ENCODE results near the gene POU5F1. TPM values are rescaled to one million over a fixed set of nuclear protein-coding genes. Genes with fewer than 3 reads are reported as not detected.

Gene POU5F1
- total and polyA plus RNA-seq, 12 donors, result 0.17 to 2.8 (median 1.2) TPM; not detected in 8

DNA sequence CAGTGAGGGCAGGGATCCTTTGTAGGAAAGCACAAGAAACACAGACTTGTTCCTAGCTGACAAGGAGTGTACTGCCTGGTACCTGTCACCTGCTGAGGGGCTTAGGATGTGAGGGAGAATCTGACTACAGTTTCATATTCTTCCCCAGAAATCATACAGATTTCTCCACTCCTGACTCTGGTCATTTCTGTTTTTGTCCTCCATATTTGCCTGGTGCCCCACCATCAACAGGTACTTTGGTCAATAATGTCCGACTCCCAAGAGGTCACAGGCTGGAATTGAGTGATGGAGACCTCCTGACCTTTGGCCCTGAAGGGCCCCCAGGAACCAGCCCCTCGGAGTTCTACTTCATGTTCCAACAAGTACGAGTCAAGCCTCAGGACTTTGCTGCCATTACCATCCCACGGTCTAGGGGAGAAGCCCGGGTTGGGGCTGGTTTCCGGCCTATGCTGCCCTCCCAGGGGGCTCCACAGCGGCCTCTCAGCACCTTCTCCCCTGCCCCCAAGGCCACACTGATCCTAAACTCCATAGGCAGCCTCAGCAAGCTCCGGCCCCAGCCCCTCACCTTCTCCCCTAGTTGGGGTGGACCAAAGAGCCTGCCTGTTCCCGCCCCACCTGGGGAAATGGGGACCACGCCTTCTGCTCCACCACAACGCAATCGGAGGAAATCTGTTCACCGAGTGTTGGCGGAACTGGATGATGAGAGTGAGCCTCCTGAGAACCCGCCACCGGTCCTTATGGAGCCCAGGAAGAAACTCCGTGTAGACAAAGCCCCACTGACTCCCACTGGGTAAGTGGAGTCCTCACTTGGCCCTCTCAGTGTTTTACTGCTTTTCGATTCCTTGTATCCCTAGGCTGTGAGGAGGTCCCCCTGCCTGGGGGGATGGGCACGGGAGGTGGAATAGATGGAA, 9.0 kb downstream of the POU5F1 start:
- WGBS, 4 donors, result 92 to 94% (median 94%) methylated on average over 14 to 19 of the region's 19 CpGs
- TF ChIP-seq POLR2A (IDR thresholded peaks at IDR 0.05), result no peak
- TF ChIP-seq, protein P1, sequence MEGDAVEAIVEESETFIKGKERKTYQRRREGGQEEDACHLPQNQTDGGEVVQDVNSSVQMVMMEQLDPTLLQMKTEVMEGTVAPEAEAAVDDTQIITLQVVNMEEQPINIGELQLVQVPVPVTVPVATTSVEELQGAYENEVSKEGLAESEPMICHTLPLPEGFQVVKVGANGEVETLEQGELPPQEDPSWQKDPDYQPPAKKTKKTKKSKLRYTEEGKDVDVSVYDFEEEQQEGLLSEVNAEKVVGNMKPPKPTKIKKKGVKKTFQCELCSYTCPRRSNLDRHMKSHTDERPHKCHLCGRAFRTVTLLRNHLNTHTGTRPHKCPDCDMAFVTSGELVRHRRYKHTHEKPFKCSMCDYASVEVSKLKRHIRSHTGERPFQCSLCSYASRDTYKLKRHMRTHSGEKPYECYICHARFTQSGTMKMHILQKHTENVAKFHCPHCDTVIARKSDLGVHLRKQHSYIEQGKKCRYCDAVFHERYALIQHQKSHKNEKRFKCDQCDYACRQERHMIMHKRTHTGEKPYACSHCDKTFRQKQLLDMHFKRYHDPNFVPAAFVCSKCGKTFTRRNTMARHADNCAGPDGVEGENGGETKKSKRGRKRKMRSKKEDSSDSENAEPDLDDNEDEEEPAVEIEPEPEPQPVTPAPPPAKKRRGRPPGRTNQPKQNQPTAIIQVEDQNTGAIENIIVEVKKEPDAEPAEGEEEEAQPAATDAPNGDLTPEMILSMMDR (IDR thresholded peaks at IDR 0.05), result no peak
- peaks cover 5 to 13% of the 10 kb centered on the region in 2 donors for H3K4me1 ChIP-seq (replicated peaks in 1 of 2)
- no peak overlapping the region for H3K4me3 ChIP-seq
- no peaks in the 10 kb centered on the region for H3K27me3 ChIP-seq
- H3K27ac ChIP-seq, result no peak overlapping the region
- no peak for DNase-seq
- no peaks in the 10 kb centered on the region for H3K36me3 ChIP-seq (replicated peaks in 1 of 2)
- no peaks in the 10 kb centered on the region for H3K9me3 ChIP-seq (replicated peaks in 1 of 3)
- intact Hi-C loops (cut with DNase I), result no loop called here

DNA sequence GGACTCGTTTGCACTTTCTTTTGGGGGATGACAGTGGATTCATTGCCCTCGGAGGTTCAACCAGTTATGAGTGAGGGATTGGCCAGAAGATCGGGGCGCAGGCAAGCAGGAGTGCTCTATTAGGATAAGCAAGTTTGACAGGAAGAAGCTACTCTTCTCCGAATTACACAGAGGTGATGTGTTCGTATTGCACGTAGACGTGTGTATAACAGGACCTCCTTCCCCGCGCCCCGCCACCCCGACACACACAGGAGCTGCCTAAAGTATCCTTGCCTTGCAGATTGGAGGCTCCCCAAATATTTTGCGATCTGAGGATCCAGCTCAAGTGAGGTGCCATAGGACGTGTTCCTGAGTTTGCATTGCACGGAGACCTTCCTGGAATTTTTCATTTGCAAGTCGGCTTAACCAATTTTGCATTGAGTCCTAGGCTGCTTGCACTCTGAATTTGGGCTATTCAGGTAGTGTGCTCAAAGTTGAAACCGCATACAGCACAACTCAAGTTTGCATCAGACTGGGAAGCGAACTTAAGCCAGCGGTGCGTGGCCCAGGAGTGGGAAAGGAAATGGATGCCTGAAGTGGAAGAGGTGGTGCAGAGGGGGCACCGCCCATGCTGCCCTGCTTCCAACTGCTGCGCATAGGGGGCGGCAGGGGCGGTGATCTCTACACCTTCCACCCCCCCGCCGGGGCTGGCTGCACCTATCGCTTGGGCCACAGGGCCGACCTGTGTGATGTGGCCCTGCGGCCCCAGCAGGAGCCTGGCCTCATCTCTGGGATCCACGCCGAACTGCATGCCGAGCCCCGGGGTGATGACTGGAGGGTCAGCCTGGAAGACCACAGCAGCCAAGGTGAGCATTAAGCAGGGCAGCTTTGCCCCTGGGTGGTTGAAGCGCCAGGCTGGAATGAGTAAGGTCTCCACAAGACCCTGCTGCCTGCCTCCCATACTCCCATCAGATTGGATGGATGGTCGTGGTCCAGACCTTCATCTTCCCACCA, 11.3 kb downstream of the POU5F1 start:
- TF ChIP-seq, protein P1 (IDR thresholded peaks at IDR 0.05), result no peak
- no peak for TF ChIP-seq POLR2A (IDR thresholded peaks at IDR 0.05)
- intact Hi-C loops (cut with DNase I), result no loop called here
- peaks cover 0 to 2% of the 10 kb centered on the region in 2 donors for H3K36me3 ChIP-seq (replicated peaks in 1 of 2)
- peak overlapping the region in 3 of 4 donors; percentile 51 to 70 (median 53) for H3K4me3 ChIP-seq
- DNase-seq, result no peak
- H3K4me1 ChIP-seq (replicated peaks in 1 of 2), result peaks cover 5 to 13% of the 10 kb centered on the region in 2 donors
- H3K27ac ChIP-seq, result no peak overlapping the region
- no peaks in the 10 kb centered on the region for H3K27me3 ChIP-seq
- H3K9me3 ChIP-seq (replicated peaks in 1 of 3), result no peaks in the 10 kb centered on the region
- WGBS, 4 donors, result 17 to 39% (median 31%) methylated on average over 24 to 35 of the region's 35 CpGs

DNA sequence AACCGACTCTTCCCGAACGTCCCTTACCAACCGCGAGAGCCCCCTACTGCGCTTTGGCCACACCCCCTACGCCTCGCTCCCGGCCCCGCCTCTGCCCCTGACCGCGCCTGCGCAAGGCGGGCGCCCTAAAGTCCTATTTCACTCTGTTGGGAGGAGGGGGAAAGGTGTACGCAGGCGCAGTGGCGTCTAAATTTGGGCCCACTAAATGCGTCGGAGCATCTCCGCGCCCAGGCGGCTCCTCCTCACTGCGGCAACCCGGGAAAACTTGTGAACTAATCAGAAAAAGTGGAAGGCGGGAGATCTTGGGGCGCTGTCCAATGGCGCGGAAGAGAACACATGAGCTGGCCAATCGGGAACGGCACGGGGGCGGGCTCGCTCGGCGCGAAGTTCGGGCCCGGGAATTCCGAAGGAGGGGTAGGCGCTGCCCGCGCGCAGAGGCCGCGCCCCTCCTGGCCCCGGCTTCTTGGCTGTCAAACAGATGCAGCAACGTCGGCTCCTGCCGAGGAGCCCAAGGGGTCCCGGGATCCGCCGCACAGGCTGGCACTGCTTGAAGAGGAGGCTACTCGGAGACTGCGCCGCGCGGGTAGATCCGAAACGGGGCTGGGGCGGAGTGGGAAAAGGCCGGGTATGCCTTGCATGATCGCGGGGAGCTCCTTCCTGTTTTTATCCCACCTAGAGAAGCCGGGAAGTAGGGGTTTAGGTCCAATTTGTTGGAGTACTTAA, 12.2 kb downstream of the POU5F1 start, which contains the start of gene TCF19:
Gene TCF19 (plus strand): TSS at position 450 of the 723 bp plus-strand sequence. CDS start 881 bp downstream, outside the sequence.
- Histone ChIP-seq H3K4me3 (peak within 1 kb of the TSS in 3 of 4 donors; percentile 53 to 70 (median 60)), H3K9me3 (replicated peaks in 1 of 3) (no peaks in the 10 kb centered on the region), H3K27me3 (no peaks in the 10 kb centered on the region), H3K36me3 (replicated peaks in 1 of 2) (peaks cover 0 to 2% of the 10 kb centered on the region in 2 donors), H3K4me1 (replicated peaks in 1 of 2) (peaks cover 5 to 13% of the 10 kb centered on the region in 2 donors), H3K27ac (peak within 1 kb of the TSS in 2 of 5 donors; percentile 47 to 78)
- 0 to 1% (median 0%) methylated on average over 36 to 65 of the region's 65 CpGs for WGBS, 4 donors
- TF ChIP-seq, protein P1 (IDR thresholded peaks at IDR 0.05), result no peak
- no peak for TF ChIP-seq POLR2A (IDR thresholded peaks at IDR 0.05)
- peak; percentile 98 to 100 (median 99) for DNase-seq
- intact Hi-C loops (cut with DNase I), result no loop called here

All from adrenal gland (tissue), 12 donors.